K562 (cell line): Measurements from ENCODE around the gene SERINC3. TPM values are rescaled to one million over a fixed set of nuclear protein-coding genes. Genes with fewer than 3 reads are reported as not detected.
A peak's percentile ranks its signal among the peaks of the same experiment; 100 is the strongest.

Source experiments
- BRF1 ChIP-seq: IDR thresholded peaks from 3 replicates; pipeline ENCODE4 v1.6.1; 2011; ENCODE audit warnings: borderline replicate concordance, mild to moderate bottlenecking; ENCODE audit not compliant: insufficient read length; ENCODE audit errors: extremely low read depth
- EZH2 ChIP-seq: IDR thresholded peaks from 2 replicates; pipeline ENCODE4 v1.6.1; 2012; ENCODE audit warnings: low read depth, mild to moderate bottlenecking, inconsistent platforms, low read length, borderline replicate concordance
- FOXM1 ChIP-seq, 2 experiments: fragments of 450-650 bp in 1 of 2; sonication (generic) in 1 of 2; formaldehyde crosslinking in 1 of 2; IDR thresholded peaks; 2 replicates each; pipeline versions ENCODE4 v1.6.1 to v1.9.0; 2017 to 2022; ENCODE audit warnings: low read depth in 2 of 2, mild to moderate bottlenecking in 2 of 2, missing genetic modification reagents in 1 of 2, moderate library complexity in 1 of 2
- HSF4 ChIP-seq: fragments of 250-450 bp; sonication (Bioruptor Pico); IDR thresholded peaks from 2 replicates; pipeline ENCODE4 v2.1.2; 2022; ENCODE audit warnings: mild to moderate bottlenecking, moderate library complexity, borderline replicate concordance
- NR2F6 ChIP-seq: fragments of 450-650 bp; formaldehyde crosslinking; IDR thresholded peaks from 2 replicates; pipeline ENCODE4 v1.4.0; 2020; ENCODE audit warnings: mild to moderate bottlenecking
- POLR2B ChIP-seq: fragments of 450-650 bp; IDR thresholded peaks from 2 replicates; pipeline ENCODE4 v1.6.1; 2018; ENCODE audit warnings: low read depth; ENCODE audit not compliant: partially characterized antibody
- PRMT5 ChIP-seq: sonication (generic); formaldehyde crosslinking; IDR thresholded peaks from 2 replicates; pipeline ENCODE4 v1.5.0; 2020; ENCODE audit warnings: missing genetic modification reagents
- RB1 ChIP-seq: fragments of 450-650 bp; IDR thresholded peaks from 2 replicates; pipeline ENCODE4 v1.6.1; 2017; ENCODE audit warnings: low read depth, mild to moderate bottlenecking
- SIRT6 ChIP-seq: IDR thresholded peaks from one replicate; pipeline ENCODE4 v1.6.1; 2012; ENCODE audit warnings: low read depth, mild to moderate bottlenecking, control low read depth, inconsistent platforms, low read length, moderate library complexity
- SMARCB1 ChIP-seq: IDR thresholded peaks from 2 replicates; pipeline ENCODE4 v1.6.1; 2011; ENCODE audit warnings: improper control_type of control experiment, low read depth; ENCODE audit not compliant: insufficient read length
- SPI1 ChIP-seq: IDR thresholded peaks from 2 replicates; pipeline ENCODE4 v1.6.1; 2011; ENCODE audit warnings: low read depth, low read length, control low read depth, borderline replicate concordance
- THRAP3 ChIP-seq: fragments of 450-650 bp; IDR thresholded peaks from 2 replicates; pipeline ENCODE4 v1.6.1; 2016; ENCODE audit warnings: mild to moderate bottlenecking, inconsistent platforms, borderline replicate concordance
- ZNF121 ChIP-seq: sonication (generic); formaldehyde crosslinking; conservative IDR thresholded peaks from 2 replicates; pipeline ENCODE4 v1.8.0; 2022; ENCODE audit warnings: missing genetic modification reagents
- ZNF224 ChIP-seq: sonication (generic); formaldehyde crosslinking; IDR thresholded peaks from 2 replicates; pipeline ENCODE4 v1.8.0; 2022; ENCODE audit warnings: mild to moderate bottlenecking, missing genetic modification reagents
- ZNF695 ChIP-seq: fragments of 450-650 bp; formaldehyde crosslinking; IDR thresholded peaks from 2 replicates; pipeline ENCODE4 v1.4.0; 2020; ENCODE audit warnings: mild to moderate bottlenecking, moderate library complexity
- polyA plus RNA-seq, 8 experiments: library from polyadenylated mRNA; depleted of rRNA in 4 of 8; stranded (reverse) in 5 of 8; unstranded in 3 of 8; fragments of >200 nt; fragmentation: Nextera tagmentation in 2 of 8; fragmentation: Illumina TruSeq in 1 of 8; extraction: Ambion mirVana in 2 of 8; extraction: Trizol in 1 of 8; gene quantifications; 2 replicates each; pipeline versions ENCODE4 v1.2.1 to v1.2.3, GENCODE V29; 2011 to 2014; ENCODE audit warnings: inconsistent platforms in 1 of 8, missing spikeins in 1 of 8
- total RNA-seq, 7 experiments: library from RNA; depleted of rRNA in 6 of 7; stranded (reverse); fragments of >200 nt in 6 of 7; fragmentation: Illumina TruSeq in 2 of 7; extraction: Trizol in 2 of 7; gene quantifications; 2 replicates each; pipeline versions ENCODE4 v1.2.1 to v1.2.3, GENCODE V29; 2011 to 2021; ENCODE audit warnings: low replicate concordance in 1 of 7
- TF ChIP-seq, protein P1 (sequence below), 2 experiments: fragments of 450-650 bp in 1 of 2; sonication (generic) in 1 of 2; formaldehyde crosslinking in 1 of 2; IDR thresholded peaks in 1 of 2; conservative IDR thresholded peaks in 1 of 2; 2 replicates each; pipeline versions ENCODE4 v1.6.1 to v1.8.1; 2016 to 2023; ENCODE audit warnings: mild to moderate bottlenecking in 2 of 2, moderate library complexity in 2 of 2, inconsistent platforms in 1 of 2, missing genetic modification reagents in 1 of 2
- TF ChIP-seq, protein P2 (sequence below): sonication (generic); formaldehyde crosslinking; IDR thresholded peaks from 2 replicates; pipeline ENCODE4 v1.8.0; 2022; ENCODE audit warnings: mild to moderate bottlenecking, missing genetic modification reagents
- TF ChIP-seq, protein P3 (sequence below): sonication (generic); formaldehyde crosslinking; IDR thresholded peaks from 2 replicates; pipeline ENCODE4 v1.8.0; 2022; ENCODE audit warnings: mild to moderate bottlenecking, missing genetic modification reagents
- TF ChIP-seq, protein P4 (sequence below): fragments of 450-650 bp; formaldehyde crosslinking; IDR thresholded peaks from 2 replicates; pipeline ENCODE4 v1.4.0; 2020; ENCODE audit warnings: mild to moderate bottlenecking
- TF ChIP-seq, protein P5 (sequence below): fragments of 250-450 bp; sonication (Bioruptor Pico); IDR thresholded peaks from 2 replicates; pipeline ENCODE4 v1.5.0; 2021
- TF ChIP-seq, protein P6 (sequence below): sonication (generic); formaldehyde crosslinking; IDR thresholded peaks from 2 replicates; pipeline ENCODE4 v1.9.0; 2022; ENCODE audit warnings: mild to moderate bottlenecking, missing genetic modification reagents

Gene SERINC3
- total and polyA plus RNA-seq, 9 of the 15 experiments (the other 6 are each of a cell fraction or from before 2014, with no cell fraction given) = 24.7 to 107 (median 48.8) TPM

DNA sequence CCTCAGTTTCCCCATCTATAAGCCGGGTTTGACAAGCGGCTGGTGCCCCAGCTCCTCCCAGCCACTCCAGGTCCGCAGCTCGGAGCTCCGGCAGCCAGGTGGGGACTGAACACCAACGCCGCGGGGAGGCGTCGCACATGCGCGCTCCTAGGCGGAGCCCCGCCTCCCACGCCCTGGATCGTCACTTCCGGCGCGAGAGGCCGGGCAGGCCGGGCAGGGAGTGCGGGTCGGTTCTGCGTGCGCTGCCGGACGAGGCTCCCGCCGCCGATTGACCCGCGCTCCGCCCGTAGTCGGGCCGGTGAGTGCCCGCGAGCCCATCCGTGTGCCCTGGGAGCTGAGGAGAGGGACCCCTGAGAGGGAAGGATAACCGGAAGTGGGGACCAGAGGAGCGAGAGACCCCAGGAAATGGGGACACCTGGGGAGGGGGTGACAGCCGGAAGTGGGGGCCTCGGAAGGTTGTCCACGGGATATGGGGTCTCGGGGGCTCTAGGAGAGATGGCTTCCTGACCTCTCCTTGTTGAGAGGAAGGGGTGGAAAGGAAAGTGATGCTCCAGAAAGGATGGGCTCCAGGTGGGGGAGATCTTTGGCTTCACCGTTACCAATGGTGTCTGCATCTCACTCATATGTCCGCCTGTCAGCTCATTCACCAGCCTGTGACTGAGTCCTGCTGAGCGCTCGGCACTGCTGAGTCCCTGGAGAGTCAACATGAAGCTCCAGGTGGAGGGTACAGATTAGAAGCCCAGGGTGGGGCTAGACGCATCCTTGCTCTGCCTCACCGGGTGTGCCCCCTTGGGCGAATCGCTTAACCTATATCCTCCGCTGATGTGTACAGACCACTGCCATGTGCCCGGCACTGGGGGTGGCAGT is 45.9 kb downstream of the SERINC3 start, which contains the start of gene TTPAL (continued):
- TF ChIP-seq, protein P1, sequence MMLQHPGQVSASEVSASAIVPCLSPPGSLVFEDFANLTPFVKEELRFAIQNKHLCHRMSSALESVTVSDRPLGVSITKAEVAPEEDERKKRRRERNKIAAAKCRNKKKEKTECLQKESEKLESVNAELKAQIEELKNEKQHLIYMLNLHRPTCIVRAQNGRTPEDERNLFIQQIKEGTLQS (IDR thresholded peaks at IDR 0.05) = no peak
- TF ChIP-seq, protein P1 (CRISPR knock-in tag; conservative IDR thresholded peaks at IDR 0.05) = no peak
- TF ChIP-seq EZH2 = no peak
- no peak for TF ChIP-seq ZNF695
- no peak for TF ChIP-seq ZNF224 (CRISPR knock-in tag)
- TF ChIP-seq SPI1 = no peak
- TF ChIP-seq SIRT6 = no peak
- TF ChIP-seq BRF1 = no peak
- TF ChIP-seq FOXM1 (IDR thresholded peaks at IDR 0.05; ENCODE audit: low read depth) = no peak
- no peak for TF ChIP-seq FOXM1 (CRISPR knock-in tag; IDR thresholded peaks at IDR 0.05; ENCODE audit: low read depth)
- no peak for TF ChIP-seq PRMT5
- TF ChIP-seq, protein P2, sequence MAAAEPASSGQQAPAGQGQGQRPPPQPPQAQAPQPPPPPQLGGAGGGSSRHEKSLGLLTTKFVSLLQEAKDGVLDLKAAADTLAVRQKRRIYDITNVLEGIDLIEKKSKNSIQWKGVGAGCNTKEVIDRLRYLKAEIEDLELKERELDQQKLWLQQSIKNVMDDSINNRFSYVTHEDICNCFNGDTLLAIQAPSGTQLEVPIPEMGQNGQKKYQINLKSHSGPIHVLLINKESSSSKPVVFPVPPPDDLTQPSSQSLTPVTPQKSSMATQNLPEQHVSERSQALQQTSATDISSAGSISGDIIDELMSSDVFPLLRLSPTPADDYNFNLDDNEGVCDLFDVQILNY (CRISPR knock-in tag) = no peak
- TF ChIP-seq, protein P3, sequence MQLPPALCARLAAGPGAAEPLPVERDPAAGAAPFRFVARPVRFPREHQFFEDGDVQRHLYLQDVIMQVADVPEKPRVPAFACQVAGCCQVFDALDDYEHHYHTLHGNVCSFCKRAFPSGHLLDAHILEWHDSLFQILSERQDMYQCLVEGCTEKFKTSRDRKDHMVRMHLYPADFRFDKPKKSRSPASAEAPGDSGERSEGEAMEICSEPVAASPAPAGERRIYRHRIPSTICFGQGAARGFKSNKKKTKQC (CRISPR knock-in tag) = peak; percentile 72; the same call in 1 of the 2 replicates
- TF ChIP-seq NR2F6 (CRISPR knock-in tag) = no peak
- TF ChIP-seq, protein P4, sequence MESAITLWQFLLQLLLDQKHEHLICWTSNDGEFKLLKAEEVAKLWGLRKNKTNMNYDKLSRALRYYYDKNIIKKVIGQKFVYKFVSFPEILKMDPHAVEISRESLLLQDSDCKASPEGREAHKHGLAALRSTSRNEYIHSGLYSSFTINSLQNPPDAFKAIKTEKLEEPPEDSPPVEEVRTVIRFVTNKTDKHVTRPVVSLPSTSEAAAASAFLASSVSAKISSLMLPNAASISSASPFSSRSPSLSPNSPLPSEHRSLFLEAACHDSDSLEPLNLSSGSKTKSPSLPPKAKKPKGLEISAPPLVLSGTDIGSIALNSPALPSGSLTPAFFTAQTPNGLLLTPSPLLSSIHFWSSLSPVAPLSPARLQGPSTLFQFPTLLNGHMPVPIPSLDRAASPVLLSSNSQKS = no peak
- TF ChIP-seq RB1 = peak; percentile 76
- TF ChIP-seq ZNF121 (CRISPR knock-in tag) = no peak
- peak; percentile 95 for TF ChIP-seq POLR2B
- TF ChIP-seq SMARCB1 = no peak
- TF ChIP-seq, protein P5, sequence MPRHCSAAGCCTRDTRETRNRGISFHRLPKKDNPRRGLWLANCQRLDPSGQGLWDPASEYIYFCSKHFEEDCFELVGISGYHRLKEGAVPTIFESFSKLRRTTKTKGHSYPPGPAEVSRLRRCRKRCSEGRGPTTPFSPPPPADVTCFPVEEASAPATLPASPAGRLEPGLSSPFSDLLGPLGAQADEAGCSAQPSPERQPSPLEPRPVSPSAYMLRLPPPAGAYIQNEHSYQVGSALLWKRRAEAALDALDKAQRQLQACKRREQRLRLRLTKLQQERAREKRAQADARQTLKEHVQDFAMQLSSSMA (CRISPR knock-in tag) = peak; percentile 78; the same call in 1 of the 2 replicates
- no peak for TF ChIP-seq THRAP3
- no peak for TF ChIP-seq HSF4 (CRISPR knock-in tag)
- TF ChIP-seq, protein P6, sequence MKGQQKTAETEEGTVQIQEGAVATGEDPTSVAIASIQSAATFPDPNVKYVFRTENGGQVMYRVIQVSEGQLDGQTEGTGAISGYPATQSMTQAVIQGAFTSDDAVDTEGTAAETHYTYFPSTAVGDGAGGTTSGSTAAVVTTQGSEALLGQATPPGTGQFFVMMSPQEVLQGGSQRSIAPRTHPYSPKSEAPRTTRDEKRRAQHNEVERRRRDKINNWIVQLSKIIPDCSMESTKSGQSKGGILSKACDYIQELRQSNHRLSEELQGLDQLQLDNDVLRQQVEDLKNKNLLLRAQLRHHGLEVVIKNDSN = no peak
